Epithelial cell of esophagus (primary cell): ENCODE results near the gene PODXL2.
A peak's percentile ranks its signal among the peaks of the same experiment; 100 is the strongest.

Source experiments
- DNase-seq: peaks from one replicate; pipeline ENCODE4 v3.0.0; 2010; ENCODE audit warnings: low read depth
- H3K4me3 ChIP-seq: 2 replicates; pipeline ENCODE4 v1.5.1; 2011; ENCODE audit warnings: mild to moderate bottlenecking, low read length, control low read depth
- CTCF ChIP-seq: IDR thresholded peaks from 2 replicates; pipeline ENCODE4 v1.5.1; 2011; ENCODE audit warnings: low read depth, mild to moderate bottlenecking, low read length, control low read depth, inconsistent platforms; ENCODE audit not compliant: insufficient read depth; ENCODE audit errors: missing control alignments

Gene PODXL2, protein sequence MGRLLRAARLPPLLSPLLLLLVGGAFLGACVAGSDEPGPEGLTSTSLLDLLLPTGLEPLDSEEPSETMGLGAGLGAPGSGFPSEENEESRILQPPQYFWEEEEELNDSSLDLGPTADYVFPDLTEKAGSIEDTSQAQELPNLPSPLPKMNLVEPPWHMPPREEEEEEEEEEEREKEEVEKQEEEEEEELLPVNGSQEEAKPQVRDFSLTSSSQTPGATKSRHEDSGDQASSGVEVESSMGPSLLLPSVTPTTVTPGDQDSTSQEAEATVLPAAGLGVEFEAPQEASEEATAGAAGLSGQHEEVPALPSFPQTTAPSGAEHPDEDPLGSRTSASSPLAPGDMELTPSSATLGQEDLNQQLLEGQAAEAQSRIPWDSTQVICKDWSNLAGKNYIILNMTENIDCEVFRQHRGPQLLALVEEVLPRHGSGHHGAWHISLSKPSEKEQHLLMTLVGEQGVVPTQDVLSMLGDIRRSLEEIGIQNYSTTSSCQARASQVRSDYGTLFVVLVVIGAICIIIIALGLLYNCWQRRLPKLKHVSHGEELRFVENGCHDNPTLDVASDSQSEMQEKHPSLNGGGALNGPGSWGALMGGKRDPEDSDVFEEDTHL

DNA sequence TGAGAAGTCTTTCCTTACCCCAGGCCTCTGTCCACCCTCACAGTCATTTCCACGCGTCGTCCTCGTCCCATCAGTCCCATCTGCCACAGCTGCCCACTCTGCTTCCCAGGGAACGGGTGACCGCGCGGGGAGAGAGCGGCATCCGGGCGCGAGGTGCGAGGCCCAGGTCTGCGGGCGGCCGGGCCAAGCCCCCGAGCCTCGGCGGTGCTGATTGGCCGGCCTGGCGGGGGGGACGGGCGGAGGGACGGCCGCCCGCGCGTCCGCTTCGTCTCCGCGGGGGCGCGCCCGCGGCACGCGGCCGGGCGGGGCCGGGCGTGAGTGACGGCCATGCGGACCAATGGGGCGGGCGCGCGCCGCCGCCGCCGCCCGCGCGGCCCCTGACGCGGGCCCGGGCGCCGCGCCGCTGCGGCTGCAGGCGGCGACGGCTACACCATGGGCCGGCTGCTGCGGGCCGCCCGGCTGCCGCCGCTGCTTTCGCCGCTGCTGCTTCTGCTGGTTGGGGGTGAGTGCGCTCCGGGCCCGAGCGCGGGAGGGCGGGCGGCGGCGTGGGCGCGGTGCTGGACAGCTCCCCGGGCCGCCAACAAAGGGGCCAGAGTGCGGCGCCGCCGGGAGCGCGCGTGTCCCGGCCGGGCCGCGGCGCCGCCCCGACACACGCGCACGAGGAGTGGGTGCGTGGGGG, at the start of gene PODXL2:
TSS of gene PODXL2 (plus strand) at position 398 of the 679 bp plus-strand sequence. CDS start at position 433, 35 bp downstream.
- DNase-seq = peak; percentile 56

GRCh38 chr3:127580327-127581060, 48.5 kb upstream of the PODXL2 start:
- TF ChIP-seq CTCF = no peak
- H3K4me3 ChIP-seq = no peak overlapping the region

More for the DNA sequence above, at the start of gene PODXL2:
- no peak for TF ChIP-seq CTCF
- H3K4me3 ChIP-seq = peak within 1 kb of the TSS; percentile 46

DNA sequence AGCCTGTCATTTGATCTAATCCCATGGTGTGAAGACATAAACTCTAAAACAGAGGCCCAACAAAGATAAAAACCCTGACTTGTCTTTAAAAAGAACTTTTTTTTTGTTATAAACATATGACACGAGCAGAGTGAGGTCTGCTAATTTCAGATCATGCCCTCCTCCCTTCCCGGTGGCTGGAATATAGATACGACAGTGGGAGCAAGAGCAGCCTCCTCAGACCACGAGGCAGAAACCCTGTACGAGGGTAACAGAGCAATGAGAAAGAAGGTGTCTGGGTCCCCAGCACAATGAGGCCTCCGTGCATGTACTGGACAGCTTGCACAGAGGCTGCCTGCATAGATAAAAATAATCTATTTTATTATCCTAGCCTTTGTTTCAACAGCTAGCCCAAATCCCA, 44.3 kb upstream of the PODXL2 start:
- H3K4me3 ChIP-seq = no peak overlapping the region
- no peak for DNase-seq
- TF ChIP-seq CTCF = no peak

More at GRCh38 chr3:127580327-127581060, 48.5 kb upstream of the PODXL2 start:
- no peak for DNase-seq

DNA sequence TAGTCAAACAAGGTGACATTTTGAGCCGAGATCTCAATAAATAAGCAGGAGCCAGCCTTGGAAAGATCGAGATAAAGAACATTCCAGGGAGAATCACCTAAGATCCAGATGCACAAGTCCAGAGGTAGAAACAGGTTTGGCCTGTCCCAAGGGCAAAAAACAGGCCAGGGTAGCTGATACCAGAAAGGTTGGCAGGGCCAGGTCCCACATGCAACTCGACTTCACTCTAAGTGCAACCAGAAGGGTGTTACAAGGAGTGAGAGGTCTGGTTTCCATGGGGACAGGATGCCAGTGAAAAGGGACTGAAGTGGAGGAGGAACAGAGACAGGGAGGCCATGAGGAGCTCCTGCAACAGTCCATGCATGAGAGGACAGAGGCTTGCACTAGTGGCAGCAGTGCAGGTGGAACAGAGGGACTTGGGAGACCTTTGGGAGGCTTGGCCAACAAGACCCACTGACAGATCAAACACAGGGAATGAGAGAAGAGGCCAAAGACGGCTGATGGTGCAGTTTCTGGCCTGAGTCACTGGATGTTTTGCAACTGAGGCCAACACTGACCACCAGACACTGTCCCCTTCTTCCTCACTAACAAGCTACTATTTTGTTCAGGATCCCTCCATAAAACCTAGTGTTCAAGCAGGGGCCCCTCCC, 43.7 kb upstream of the PODXL2 start:
- no peak for DNase-seq
- no peak overlapping the region for H3K4me3 ChIP-seq
- no peak for TF ChIP-seq CTCF

DNA sequence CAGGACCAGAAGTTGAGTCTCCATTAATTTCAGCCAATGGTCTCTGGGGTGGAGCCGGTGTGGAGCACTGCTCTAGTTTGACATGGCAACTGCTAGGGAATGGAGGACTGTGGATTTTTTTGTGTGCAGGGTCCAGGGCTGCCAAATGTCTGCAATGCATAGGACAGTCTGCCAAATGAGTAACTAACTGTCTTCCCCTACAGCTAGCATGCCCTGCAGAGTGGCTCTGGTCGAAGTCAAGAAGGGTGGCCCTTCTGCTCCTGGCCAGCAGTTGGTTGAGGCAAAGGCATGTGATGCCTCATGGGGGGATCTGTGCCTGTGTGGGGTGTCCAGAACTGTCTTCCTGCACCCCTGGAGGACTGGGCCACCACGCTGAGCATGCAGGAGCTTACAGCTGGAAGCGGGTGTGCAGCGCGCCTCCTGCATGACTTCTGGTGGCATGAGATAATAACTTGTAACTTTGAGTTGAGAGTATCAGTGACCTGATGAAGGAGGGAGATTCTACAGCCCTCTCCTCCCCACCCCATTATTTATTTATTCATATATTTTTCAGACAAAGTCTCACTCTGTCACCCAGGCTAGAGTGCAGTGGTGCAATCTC, 43.1 kb upstream of the PODXL2 start:
- H3K4me3 ChIP-seq = no peak overlapping the region
- TF ChIP-seq CTCF = no peak
- no peak for DNase-seq

DNA sequence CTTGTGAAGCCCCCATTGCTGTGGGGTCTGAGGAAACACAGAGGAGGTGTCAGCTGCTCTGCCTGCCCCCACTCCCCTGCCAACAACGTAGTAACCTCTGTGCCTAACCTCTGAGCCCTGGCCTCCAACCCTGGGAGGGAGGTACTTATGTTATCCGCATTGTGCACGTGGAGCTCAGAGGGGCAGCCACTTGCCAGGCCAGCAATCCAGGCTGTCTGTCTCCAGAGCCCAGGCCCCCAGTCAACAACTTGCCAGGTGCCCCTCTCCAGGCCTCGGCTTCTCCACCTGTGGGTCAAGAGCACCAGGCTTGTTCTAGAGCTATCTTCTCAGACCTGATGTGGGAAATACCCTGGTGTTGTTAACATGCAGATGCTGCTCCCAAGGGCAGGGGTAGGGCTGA, 41.1 kb upstream of the PODXL2 start:
- H3K4me3 ChIP-seq = no peak overlapping the region
- no peak for TF ChIP-seq CTCF
- DNase-seq = no peak
